Smooth muscle cell (in vitro differentiated cells): ENCODE results near the gene NKX1-2. TPM values are rescaled to one million over a fixed set of nuclear protein-coding genes. Genes with fewer than 3 reads are reported as not detected.

ENCODE experiments used
- DNase-seq: peaks from one replicate; lab custom pipeline; 2025; ENCODE audit not compliant: unreplicated experiment; lab: John Stamatoyannopoulos, UW
- H2AFZ ChIP-seq: fragments of 200-600 bp; sonication (generic); 2 replicates; pipeline ENCODE4 v1.6.0; 2016; ENCODE audit warnings: antibody characterized with exemption, low read depth, mild to moderate bottlenecking
- H3F3A ChIP-seq: fragments of 200-600 bp; sonication (generic); 2 replicates; pipeline ENCODE4 v1.6.0; 2017; ENCODE audit warnings: antibody characterized with exemption, low read depth
- H3K27ac ChIP-seq: fragments of 200-600 bp; sonication (generic); 2 replicates; pipeline ENCODE4 v1.5.1; 2016; ENCODE audit warnings: low read depth, mild to moderate bottlenecking
- H3K27me3 ChIP-seq: fragments of 200-600 bp; sonication (generic); 2 replicates; pipeline ENCODE4 v1.6.1; 2016; ENCODE audit warnings: low read depth, mild to moderate bottlenecking
- H3K36me3 ChIP-seq: fragments of 200-600 bp; sonication (generic); 2 replicates; pipeline ENCODE4 v1.5.1; 2016; ENCODE audit warnings: low read depth
- H3K4me1 ChIP-seq: fragments of 200-600 bp; sonication (generic); 2 replicates; pipeline ENCODE4 v1.5.1; 2016; ENCODE audit warnings: low read depth
- H3K4me2 ChIP-seq: fragments of 200-600 bp; sonication (generic); 2 replicates; pipeline ENCODE4 v1.6.0; 2016; ENCODE audit warnings: mild to moderate bottlenecking
- H3K4me3 ChIP-seq: fragments of 200-600 bp; sonication (generic); 2 replicates; pipeline ENCODE4 v1.5.1; 2016; ENCODE audit warnings: mild to moderate bottlenecking
- H3K79me2 ChIP-seq: fragments of 200-600 bp; sonication (generic); 2 replicates; pipeline ENCODE4 v1.6.0; 2016; ENCODE audit warnings: low read depth, mild to moderate bottlenecking
- H3K9ac ChIP-seq: fragments of 200-600 bp; sonication (generic); 2 replicates; pipeline ENCODE4 v1.6.0; 2016; ENCODE audit warnings: low read depth
- H3K9me3 ChIP-seq: fragments of 200-600 bp; sonication (generic); replicated peaks from 2 replicates; pipeline ENCODE4 v1.5.1; 2016; ENCODE audit warnings: low read depth
- H4K20me1 ChIP-seq: fragments of 200-600 bp; sonication (generic); 2 replicates; pipeline ENCODE4 v1.6.0; 2016; ENCODE audit warnings: low read depth
- WGBS: methylation state at CpG from one replicate; pipeline ENCODE4 v1.1.7; 2016; ENCODE audit warnings: low lambda C conversion rate; 5-methylcytosine and 5-hydroxymethylcytosine counted together
- polyA plus RNA-seq: library from polyadenylated mRNA; unstranded; fragments of >200 nt; fragmentation: Nextera tagmentation; extraction: Ambion mirVana; gene quantifications from 2 replicates; pipeline ENCODE4 v1.2.1, GENCODE V29; 2016
- total RNA-seq: library from RNA; depleted of rRNA; stranded (reverse); fragments of >200 nt; gene quantifications from 2 replicates; pipeline ENCODE4 v1.2.3, GENCODE V29; 2014
- TF ChIP-seq, protein P1 (sequence below): fragments of 200-600 bp; sonication (generic); IDR thresholded peaks from 2 replicates; pipeline ENCODE4 v1.5.1; 2017; ENCODE audit warnings: borderline replicate concordance, mild to moderate bottlenecking, antibody characterized with exemption; ENCODE audit not compliant: insufficient read depth, poor library complexity, severe bottlenecking

The NKX1-2 gene
- total RNA-seq (0.18 TPM in 1 of 2 replicates, not detected in the other), polyA plus RNA-seq (not detected in 2 replicates)

DNA sequence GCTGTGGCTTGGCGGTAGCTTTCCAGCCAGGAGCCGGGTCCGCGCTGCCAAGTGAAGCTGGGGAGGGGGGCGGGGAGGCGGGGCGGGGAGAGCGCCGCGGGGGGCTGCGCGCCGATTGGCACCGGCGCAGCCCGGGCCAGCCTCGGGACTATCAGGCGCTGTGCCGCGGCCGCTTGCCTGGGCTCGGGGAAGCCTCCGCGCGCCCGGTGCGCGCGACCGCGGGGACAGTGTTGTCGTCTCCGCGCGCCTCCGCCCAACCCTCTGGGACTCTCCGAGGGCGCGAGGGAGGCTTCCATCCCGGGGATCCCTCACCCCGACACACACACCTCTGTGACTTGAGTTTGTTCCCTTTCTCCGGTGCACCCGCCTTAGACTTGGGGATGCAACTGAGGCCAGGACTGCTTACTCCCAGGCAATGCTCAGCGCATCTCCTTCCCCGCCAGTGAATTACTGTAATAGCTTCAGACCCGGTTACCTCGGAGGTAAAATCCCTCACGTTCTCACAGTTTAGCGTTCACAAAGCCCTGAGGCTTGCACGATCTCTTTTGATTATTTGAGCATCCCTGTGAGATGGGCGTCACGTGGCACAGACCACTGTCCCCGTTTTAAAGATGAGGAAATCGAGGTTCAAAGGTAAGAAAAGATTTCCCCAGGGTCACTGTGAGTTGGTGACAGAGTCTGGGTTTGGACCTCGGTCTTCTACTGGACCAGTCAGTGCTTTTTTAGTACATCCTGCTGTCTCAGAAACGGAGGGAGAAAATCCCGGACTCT is at the start of gene NKX1-2:
NKX1-2 (minus strand) TSS at position 24 of the 771 bp plus-strand sequence. CDS start 92 bp downstream, outside the sequence.
- Histone ChIP-seq H3K27me3 (peaks cover 100% of the 10 kb centered on the region), H3K79me2 (no peaks in the 10 kb centered on the region), H3K4me3 (peak within 1 kb of the TSS; percentile 41), H3K9ac (no peak within 1 kb of the TSS), H3K4me2 (peak within 1 kb of the TSS; percentile 83), H3K4me1 (peaks cover 36% of the 10 kb centered on the region), H3K9me3 (no peaks in the 10 kb centered on the region), H2AFZ (no peak within 1 kb of the TSS), H4K20me1 (no peaks in the 10 kb centered on the region), H3K36me3 (no peaks in the 10 kb centered on the region), H3K27ac (no peak within 1 kb of the TSS), H3F3A (no peaks in the 10 kb centered on the region)
- WGBS = 3% methylated on average over 54 of the region's 57 CpGs
- DNase-seq = no peak
- TF ChIP-seq, protein P1, sequence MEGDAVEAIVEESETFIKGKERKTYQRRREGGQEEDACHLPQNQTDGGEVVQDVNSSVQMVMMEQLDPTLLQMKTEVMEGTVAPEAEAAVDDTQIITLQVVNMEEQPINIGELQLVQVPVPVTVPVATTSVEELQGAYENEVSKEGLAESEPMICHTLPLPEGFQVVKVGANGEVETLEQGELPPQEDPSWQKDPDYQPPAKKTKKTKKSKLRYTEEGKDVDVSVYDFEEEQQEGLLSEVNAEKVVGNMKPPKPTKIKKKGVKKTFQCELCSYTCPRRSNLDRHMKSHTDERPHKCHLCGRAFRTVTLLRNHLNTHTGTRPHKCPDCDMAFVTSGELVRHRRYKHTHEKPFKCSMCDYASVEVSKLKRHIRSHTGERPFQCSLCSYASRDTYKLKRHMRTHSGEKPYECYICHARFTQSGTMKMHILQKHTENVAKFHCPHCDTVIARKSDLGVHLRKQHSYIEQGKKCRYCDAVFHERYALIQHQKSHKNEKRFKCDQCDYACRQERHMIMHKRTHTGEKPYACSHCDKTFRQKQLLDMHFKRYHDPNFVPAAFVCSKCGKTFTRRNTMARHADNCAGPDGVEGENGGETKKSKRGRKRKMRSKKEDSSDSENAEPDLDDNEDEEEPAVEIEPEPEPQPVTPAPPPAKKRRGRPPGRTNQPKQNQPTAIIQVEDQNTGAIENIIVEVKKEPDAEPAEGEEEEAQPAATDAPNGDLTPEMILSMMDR = no peak

DNA sequence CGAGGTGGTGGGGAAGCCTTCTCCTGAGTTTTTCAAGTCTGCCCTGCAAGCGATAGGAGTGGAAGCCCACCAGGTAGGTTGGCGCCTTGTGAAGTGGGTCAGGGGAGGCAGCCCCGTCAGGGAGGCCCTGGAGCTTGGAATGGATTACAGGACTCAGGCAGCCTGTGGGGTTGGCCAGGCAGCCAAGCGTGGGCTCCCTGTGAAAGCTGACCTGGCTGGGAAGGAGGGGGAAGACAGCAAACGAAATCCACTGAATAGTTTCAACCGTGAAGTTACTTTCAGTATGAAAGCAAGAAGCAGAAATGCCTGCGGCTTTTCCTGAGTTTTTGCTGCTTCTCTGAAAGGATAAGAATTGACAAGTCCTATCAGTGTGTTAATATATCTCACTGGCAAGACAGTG is 48.2 kb upstream of the NKX1-2 start:
- Histone ChIP-seq H4K20me1 (no peaks in the 10 kb centered on the region), H3K9me3 (peaks cover 3% of the 10 kb centered on the region), H3F3A (no peaks in the 10 kb centered on the region), H3K79me2 (no peaks in the 10 kb centered on the region), H3K4me3 (no peak overlapping the region), H3K36me3 (no peaks in the 10 kb centered on the region), H3K27me3 (no peaks in the 10 kb centered on the region), H2AFZ (no peak overlapping the region), H3K9ac (no peak overlapping the region), H3K4me1 (no peaks in the 10 kb centered on the region), H3K4me2 (no peak overlapping the region), H3K27ac (no peak overlapping the region)
- DNase-seq = no peak
- 96% methylated on average over 8 of the region's 8 CpGs for WGBS
- TF ChIP-seq, protein P1 = no peak

DNA sequence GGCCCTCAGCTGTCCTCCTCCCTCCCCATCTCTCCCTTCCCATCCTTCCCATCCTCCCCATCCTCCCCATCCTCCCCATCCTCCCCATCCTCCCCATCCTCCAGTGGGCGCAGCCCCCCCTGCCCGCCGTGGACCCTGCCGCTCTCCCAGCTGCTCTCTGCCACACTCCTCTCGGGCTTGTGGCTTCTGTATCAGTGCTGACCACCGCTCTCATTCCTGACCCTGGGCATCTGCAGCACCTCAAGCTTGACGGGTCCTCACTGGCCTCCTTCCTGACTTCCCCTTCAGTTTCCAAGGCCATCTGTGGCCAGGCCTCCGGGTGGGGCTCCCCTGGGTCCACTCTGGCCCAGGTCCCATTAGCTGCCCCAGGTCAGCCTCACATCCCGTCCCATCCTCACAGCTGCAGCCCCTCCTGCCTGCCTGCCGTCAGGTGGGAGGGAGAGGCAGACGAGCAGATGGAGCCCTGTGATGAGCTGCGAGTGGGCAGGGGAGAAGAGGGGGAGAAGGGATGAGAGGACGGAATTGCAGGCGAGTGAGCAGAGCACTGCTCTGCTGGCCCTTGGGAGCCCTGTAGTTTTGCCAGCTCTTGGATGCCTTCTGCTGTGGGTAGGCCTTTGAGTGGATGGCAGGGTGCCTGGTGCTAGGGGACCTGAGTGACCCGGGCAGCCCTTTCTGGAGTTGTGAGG is 47.5 kb upstream of the NKX1-2 start:
- 86% methylated on average over 13 of the region's 15 CpGs for WGBS
- H3K27me3 ChIP-seq = no peaks in the 10 kb centered on the region
- DNase-seq = no peak
- H3K9me3 ChIP-seq = peaks cover 3% of the 10 kb centered on the region
- no peak overlapping the region for H3K27ac ChIP-seq
- H4K20me1 ChIP-seq = no peaks in the 10 kb centered on the region
- no peaks in the 10 kb centered on the region for H3F3A ChIP-seq
- H3K9ac ChIP-seq = no peak overlapping the region
- no peaks in the 10 kb centered on the region for H3K36me3 ChIP-seq
- no peaks in the 10 kb centered on the region for H3K79me2 ChIP-seq
- no peak overlapping the region for H2AFZ ChIP-seq
- H3K4me2 ChIP-seq = no peak overlapping the region
- TF ChIP-seq, protein P1 = no peak
- no peaks in the 10 kb centered on the region for H3K4me1 ChIP-seq
- H3K4me3 ChIP-seq = no peak overlapping the region
